Uterus (tissue), 4 donors: ENCODE measurements around the gene SLC31A2. TPM values are rescaled to one million over a fixed set of nuclear protein-coding genes. Genes with fewer than 3 reads are reported as not detected.

Experiments
- DNase-seq, 2 donors: peaks; one replicate each; pipeline ENCODE4 v3.0.0-alpha.2; 2019 to 2020
- H3K27ac ChIP-seq, 2 donors: fragments of 200-600 bp; sonication (generic); 1 replicate in 1 of 2; 2 replicates in 1 of 2; pipeline ENCODE4 v1.5.1; 2016 to 2018
- H3K27me3 ChIP-seq, 2 donors: fragments of 200-600 bp; sonication (generic); one replicate each; pipeline ENCODE4 v1.5.1; 2018 to 2019; ENCODE audit warnings: control low read depth in 1 of 2
- H3K36me3 ChIP-seq, 2 donors: fragments of 200-600 bp; sonication (generic); one replicate each; pipeline ENCODE4 v1.5.1; 2019; ENCODE audit warnings: control low read depth in 1 of 2
- H3K4me1 ChIP-seq, 2 donors: fragments of 200-600 bp; sonication (generic); one replicate each; pipeline ENCODE4 v1.5.1; 2018 to 2019; ENCODE audit warnings: control low read depth in 1 of 2
- H3K4me3 ChIP-seq, 2 donors: fragments of 200-600 bp; sonication (generic); 1 replicate in 1 of 2; 2 replicates in 1 of 2; pipeline ENCODE4 v1.5.1; 2018 to 2019; ENCODE audit warnings: mild to moderate bottlenecking in 1 of 2
- H3K9me3 ChIP-seq, 2 donors: fragments of 200-600 bp; sonication (generic); one replicate each; pipeline ENCODE4 v1.5.1; 2019; ENCODE audit warnings: control low read depth in 1 of 2
- POLR2A ChIP-seq, 2 donors: fragments of 450-650 bp; IDR thresholded peaks; one replicate each; pipeline ENCODE4 v1.6.1; 2016; ENCODE audit warnings: antibody characterized with exemption in 2 of 2, mild to moderate bottlenecking in 1 of 2, moderate library complexity in 1 of 2
- intact Hi-C: fragments of 100-400 bp; cut with DNase I; formaldehyde crosslinking; loops from one replicate; pipeline ENCODE4 v1.15.1; 2023; ENCODE audit warnings: low total_unique reads
- total RNA-seq, 4 donors: library from RNA; depleted of rRNA in 3 of 4; stranded (reverse); fragments of >200 nt in 3 of 4; gene quantifications; one replicate each; pipeline versions ENCODE4 v1.1.0 to v1.2.4, GENCODE V29; 2014 to 2023
- TF ChIP-seq, protein P1 (sequence below), 4 experiments: fragments of 200-600 bp in 2 of 4; fragments of 450-650 bp in 2 of 4; sonication (generic) in 2 of 4; IDR thresholded peaks; one replicate each; pipeline ENCODE4 v1.5.1; 2016 to 2019; ENCODE audit warnings: antibody characterized with exemption in 4 of 4, mild to moderate bottlenecking in 2 of 4, moderate library complexity in 1 of 4
- donor health status: DM: yes; HTN: yes; CAD: no.

SLC31A2 gene
- total RNA-seq, 4 donors from 2014 or later: 3.0 to 20.0 (median 7.4) TPM

DNA sequence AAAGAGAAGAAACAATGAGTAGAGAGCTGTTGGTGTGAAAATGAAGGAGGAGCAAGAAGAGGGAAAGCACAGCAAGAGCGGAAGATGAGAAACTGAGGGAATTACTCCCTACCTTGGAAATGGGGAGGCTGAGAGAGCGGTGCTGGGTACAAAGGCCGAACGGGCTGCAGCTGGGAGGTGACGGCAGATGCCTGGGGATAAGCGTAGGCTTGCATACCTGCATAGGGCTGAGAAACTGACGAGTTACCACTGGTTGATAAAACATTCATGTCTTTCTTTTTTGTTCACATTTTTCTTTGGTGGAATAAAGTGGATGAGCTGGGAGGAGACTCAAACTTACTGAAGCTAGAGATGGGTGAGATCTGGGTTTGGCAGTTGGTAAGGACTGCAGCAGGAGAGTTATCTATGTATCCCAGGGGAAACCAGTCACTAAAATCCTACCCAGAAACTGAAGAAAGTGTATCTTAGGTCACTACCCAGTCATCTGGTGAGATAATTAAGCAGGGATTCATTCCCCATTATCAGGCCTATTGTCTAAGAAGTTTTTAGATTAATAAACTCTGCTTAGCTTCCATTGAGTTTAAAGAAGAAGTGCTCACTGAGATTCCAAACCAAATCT lies 35.4 kb downstream of the SLC31A2 start:
- Histone ChIP-seq H3K4me3 (no peak overlapping the region), H3K9me3 (no peaks in the 10 kb centered on the region), H3K4me1 (no peaks in the 10 kb centered on the region), H3K36me3 (no peaks in the 10 kb centered on the region), H3K27ac (no peak overlapping the region), H3K27me3 (no peaks in the 10 kb centered on the region)
- DNase-seq: no peak
- TF ChIP-seq, protein P1, sequence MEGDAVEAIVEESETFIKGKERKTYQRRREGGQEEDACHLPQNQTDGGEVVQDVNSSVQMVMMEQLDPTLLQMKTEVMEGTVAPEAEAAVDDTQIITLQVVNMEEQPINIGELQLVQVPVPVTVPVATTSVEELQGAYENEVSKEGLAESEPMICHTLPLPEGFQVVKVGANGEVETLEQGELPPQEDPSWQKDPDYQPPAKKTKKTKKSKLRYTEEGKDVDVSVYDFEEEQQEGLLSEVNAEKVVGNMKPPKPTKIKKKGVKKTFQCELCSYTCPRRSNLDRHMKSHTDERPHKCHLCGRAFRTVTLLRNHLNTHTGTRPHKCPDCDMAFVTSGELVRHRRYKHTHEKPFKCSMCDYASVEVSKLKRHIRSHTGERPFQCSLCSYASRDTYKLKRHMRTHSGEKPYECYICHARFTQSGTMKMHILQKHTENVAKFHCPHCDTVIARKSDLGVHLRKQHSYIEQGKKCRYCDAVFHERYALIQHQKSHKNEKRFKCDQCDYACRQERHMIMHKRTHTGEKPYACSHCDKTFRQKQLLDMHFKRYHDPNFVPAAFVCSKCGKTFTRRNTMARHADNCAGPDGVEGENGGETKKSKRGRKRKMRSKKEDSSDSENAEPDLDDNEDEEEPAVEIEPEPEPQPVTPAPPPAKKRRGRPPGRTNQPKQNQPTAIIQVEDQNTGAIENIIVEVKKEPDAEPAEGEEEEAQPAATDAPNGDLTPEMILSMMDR (IDR thresholded peaks at IDR 0.05): no peak
- TF ChIP-seq POLR2A (IDR thresholded peaks at IDR 0.05): no peak
- intact Hi-C loops: no loop called here

GRCh38 chr9:113187929-113188595 lies 37.3 kb downstream of the SLC31A2 start:
- no peaks in the 10 kb centered on the region for H3K36me3 ChIP-seq
- intact Hi-C loops: no loop called here
- peak in 1 of 2 donors; percentile 27 for DNase-seq
- no peak overlapping the region for H3K4me3 ChIP-seq
- TF ChIP-seq POLR2A (IDR thresholded peaks at IDR 0.05): no peak
- TF ChIP-seq, protein P1 (IDR thresholded peaks at IDR 0.05): no peak
- no peaks in the 10 kb centered on the region for H3K27me3 ChIP-seq
- H3K4me1 ChIP-seq: no peaks in the 10 kb centered on the region
- H3K27ac ChIP-seq: peak overlapping the region in 1 of 2 donors; percentile 0
- no peaks in the 10 kb centered on the region for H3K9me3 ChIP-seq

DNA sequence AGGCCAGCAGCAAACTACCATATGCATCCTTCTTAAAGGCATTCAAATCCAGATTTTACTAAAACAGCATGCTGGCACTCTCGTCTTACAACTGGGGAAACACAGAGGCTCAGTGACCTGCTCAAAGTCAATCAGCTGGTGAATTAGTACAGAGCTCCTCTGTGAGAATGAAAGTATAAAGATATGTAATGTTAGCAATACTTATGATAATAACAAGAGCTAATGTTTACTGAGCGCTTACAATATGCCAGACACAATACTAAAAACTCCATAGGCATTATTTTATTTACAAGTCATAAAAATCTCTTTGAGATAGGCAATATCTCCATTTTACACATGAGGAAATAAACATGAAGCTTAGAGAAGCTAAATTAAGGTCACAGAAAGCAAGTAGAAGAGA lies 41.6 kb downstream of the SLC31A2 start:
- H3K27me3 ChIP-seq: no peaks in the 10 kb centered on the region
- TF ChIP-seq, protein P1 (IDR thresholded peaks at IDR 0.05): no peak
- no peak for TF ChIP-seq POLR2A (IDR thresholded peaks at IDR 0.05)
- intact Hi-C loops: no loop called here
- H3K4me3 ChIP-seq: no peak overlapping the region
- H3K27ac ChIP-seq: no peak overlapping the region
- no peaks in the 10 kb centered on the region for H3K4me1 ChIP-seq
- no peaks in the 10 kb centered on the region for H3K9me3 ChIP-seq
- no peak for DNase-seq
- H3K36me3 ChIP-seq: no peaks in the 10 kb centered on the region

DNA sequence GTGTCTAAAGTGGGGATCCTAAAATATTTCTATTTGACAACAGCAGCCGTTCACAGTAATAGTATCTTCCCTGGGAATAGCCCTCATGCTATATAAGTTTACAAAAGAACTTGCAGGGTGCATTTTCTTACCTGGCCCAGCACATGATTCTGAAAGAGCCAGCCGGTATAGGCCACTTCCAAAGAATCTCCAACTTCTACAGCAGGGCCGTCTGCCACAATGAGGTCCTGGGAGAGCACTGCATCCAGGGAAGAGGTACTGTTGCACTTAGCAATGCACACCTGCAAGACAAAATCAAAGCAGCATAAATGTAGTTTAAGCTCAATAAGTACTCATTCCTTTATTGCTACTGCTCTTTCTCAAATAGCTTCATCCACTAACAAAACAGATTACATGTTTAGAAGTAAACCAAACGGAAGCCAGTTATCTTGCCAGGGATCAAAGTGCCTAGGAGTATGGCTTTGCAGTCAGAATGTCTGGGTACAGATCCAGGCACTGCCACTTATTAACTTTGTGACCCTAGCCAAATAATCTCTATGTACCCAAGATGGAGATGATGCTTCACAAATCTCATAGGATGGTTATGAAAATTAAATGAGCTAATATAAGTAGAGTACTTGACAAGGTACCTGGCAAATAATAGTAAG lies 49.0 kb downstream of the SLC31A2 start:
- TF ChIP-seq, protein P1 (IDR thresholded peaks at IDR 0.05): no peak
- TF ChIP-seq POLR2A (IDR thresholded peaks at IDR 0.05): no peak
- Histone ChIP-seq H3K4me1 (no peaks in the 10 kb centered on the region), H3K27ac (no peak overlapping the region), H3K9me3 (no peaks in the 10 kb centered on the region), H3K27me3 (no peaks in the 10 kb centered on the region), H3K36me3 (no peaks in the 10 kb centered on the region), H3K4me3 (no peak overlapping the region)
- intact Hi-C loops: no loop called here
- DNase-seq: no peak

- Histone ChIP-seq H3K36me3 (no peaks in the 10 kb centered on the region), H3K27ac (no peak overlapping the region), H3K9me3 (no peaks in the 10 kb centered on the region), H3K4me1 (no peaks in the 10 kb centered on the region), H3K4me3 (no peak overlapping the region), H3K27me3 (no peaks in the 10 kb centered on the region)
- DNase-seq: no peak
- intact Hi-C loops: no loop called here
- TF ChIP-seq, protein P1 (IDR thresholded peaks at IDR 0.05): no peak
- no peak for TF ChIP-seq POLR2A (IDR thresholded peaks at IDR 0.05)
These were observed 54.6 kb downstream of the SLC31A2 start for GRCh38 chr9:113205432-113205831.
